Epithelial cell of proximal tubule (primary cell): ENCODE results near the gene SH3RF3. TPM values are rescaled to one million over a fixed set of nuclear protein-coding genes. Genes with fewer than 3 reads are reported as not detected.

Source experiments
- DNase-seq: peaks from one replicate; pipeline ENCODE4 v3.0.0-alpha.2; 2011; ENCODE audit warnings: low read depth
- H3K4me3 ChIP-seq: 2 replicates; pipeline ENCODE4 v1.5.1; 2011; ENCODE audit warnings: low read depth, mild to moderate bottlenecking, low read length
- CTCF ChIP-seq: conservative IDR thresholded peaks from 2 replicates; pipeline ENCODE4 v1.5.1; 2012; ENCODE audit warnings: low read depth, mild to moderate bottlenecking, low read length
- total RNA-seq: library from RNA; depleted of rRNA; stranded (reverse); fragments of >200 nt; gene quantifications from 2 replicates; pipeline ENCODE4 v1.2.3, GENCODE V29; 2015

Gene SH3RF3
- total RNA-seq, 1 donor from 2014 or later, result 1.7 TPM

GRCh38 chr2:109205447-109205846 is 76.4 kb downstream of the SH3RF3 start:
- no peak for DNase-seq
- no peak for TF ChIP-seq CTCF
- no peak overlapping the region for H3K4me3 ChIP-seq

GRCh38 chr2:109206569-109207146 is 77.7 kb downstream of the SH3RF3 start:
- no peak for DNase-seq
- TF ChIP-seq CTCF, result no peak
- H3K4me3 ChIP-seq, result no peak overlapping the region

GRCh38 chr2:109207176-109207575 is 78.2 kb downstream of the SH3RF3 start:
- no peak for DNase-seq
- no peak overlapping the region for H3K4me3 ChIP-seq
- TF ChIP-seq CTCF, result no peak

- TF ChIP-seq CTCF, result peak; percentile 32
- DNase-seq, result no peak
- H3K4me3 ChIP-seq, result no peak overlapping the region
Measured at GRCh38 chr2:109208071-109208950, 79.3 kb downstream of the SH3RF3 start.

GRCh38 chr2:109208951-109209335 is 79.9 kb downstream of the SH3RF3 start:
- no peak overlapping the region for H3K4me3 ChIP-seq
- no peak for TF ChIP-seq CTCF
- DNase-seq, result no peak

GRCh38 chr2:109209412-109209811 is 80.4 kb downstream of the SH3RF3 start:
- TF ChIP-seq CTCF, result no peak
- no peak for DNase-seq
- no peak overlapping the region for H3K4me3 ChIP-seq
